Central memory CD8-positive, alpha-beta T cell (primary cell): ENCODE measurements around the gene MKS1.

Source experiments
- ATAC-seq: fragments of 150-1000 bp; cut with Tn5 transposase; replicated peaks from 2 replicates; pipeline ENCODE4 v1.10.0; 2022; ENCODE audit warnings: mild to moderate bottlenecking, moderate FRiP score, moderate number of reproducible peaks; ENCODE audit not compliant: poor library complexity, severe bottlenecking; ENCODE audit errors: extremely low read depth
- DNase-seq, 2 donors: peaks; one replicate each; pipeline ENCODE4 v3.0.0; 2021; ENCODE audit warnings: low spot score in 2 of 2
- H3K27ac Mint-ChIP-seq: one replicate; pipeline ENCODE4 v1.8.0; 2022; ENCODE audit warnings: low read depth, mild to moderate bottlenecking, moderate library complexity, mixed read lengths
- H3K27me3 Mint-ChIP-seq: one replicate; pipeline ENCODE4 v1.8.0; 2022; ENCODE audit warnings: mixed read lengths
- H3K36me3 Mint-ChIP-seq: one replicate; pipeline ENCODE4 v1.8.0; 2022; ENCODE audit warnings: mild to moderate bottlenecking, moderate library complexity, mixed read lengths; ENCODE audit not compliant: insufficient read depth
- H3K4me1 Mint-ChIP-seq: one replicate; pipeline ENCODE4 v1.8.0; 2022; ENCODE audit warnings: mixed read lengths
- H3K4me3 Mint-ChIP-seq: one replicate; pipeline ENCODE4 v1.8.0; 2022; ENCODE audit warnings: mild to moderate bottlenecking, moderate library complexity, mixed read lengths
- H3K9me3 Mint-ChIP-seq: one replicate; pipeline ENCODE4 v1.8.0; 2022; ENCODE audit warnings: mixed read lengths

MKS1 gene

DNA sequence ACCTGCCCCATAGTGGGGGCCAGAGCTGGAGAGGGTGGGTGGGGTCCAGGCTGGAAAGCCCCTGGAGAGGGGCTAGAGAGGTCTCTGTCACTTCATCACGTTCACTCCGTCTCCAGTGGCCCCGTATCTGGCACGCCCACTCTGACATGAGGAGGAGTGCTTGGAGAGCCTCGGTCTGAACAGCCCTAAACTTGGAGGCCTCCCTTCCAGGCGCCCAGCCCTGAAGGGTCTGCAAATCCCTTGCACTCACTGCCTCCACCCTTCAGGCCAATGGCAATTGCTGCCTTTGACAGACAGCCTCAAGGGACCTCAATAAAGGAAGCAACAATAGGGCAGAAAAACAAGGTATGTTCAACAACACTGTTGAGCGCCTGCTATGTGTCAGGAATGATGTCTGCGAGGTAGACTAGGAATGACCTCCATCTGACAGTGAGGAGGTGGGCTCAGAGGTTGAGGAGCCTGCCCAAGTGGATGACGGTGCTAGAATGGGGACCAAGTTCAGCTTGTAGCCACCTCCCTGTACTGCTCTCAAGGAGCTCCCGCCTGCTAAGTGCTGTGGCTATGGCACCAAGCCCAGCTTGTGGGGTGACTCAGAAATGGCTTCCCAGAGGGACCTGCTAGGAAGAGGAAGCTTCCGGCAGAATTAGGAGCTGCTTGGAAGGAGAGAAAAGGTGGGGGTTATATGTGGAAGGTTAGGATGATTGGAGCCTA is 29.5 kb downstream of the MKS1 start:
- ATAC-seq (no peak), DNase-seq (no peak)
- H3K27ac Mint-ChIP-seq: no peak overlapping the region
- H3K9me3 Mint-ChIP-seq: no peaks in the 10 kb centered on the region
- no peaks in the 10 kb centered on the region for H3K36me3 Mint-ChIP-seq
- H3K4me3 Mint-ChIP-seq: no peak overlapping the region
- peaks cover 41% of the 10 kb centered on the region for H3K27me3 Mint-ChIP-seq
- H3K4me1 Mint-ChIP-seq: peaks cover 10% of the 10 kb centered on the region

GRCh38 chr17:58187675-58188074 is 31.4 kb downstream of the MKS1 start:
- peaks cover 41% of the 10 kb centered on the region for H3K27me3 Mint-ChIP-seq
- H3K27ac Mint-ChIP-seq: no peak overlapping the region
- no peak overlapping the region for H3K4me3 Mint-ChIP-seq
- H3K4me1 Mint-ChIP-seq: peaks cover 10% of the 10 kb centered on the region
- H3K36me3 Mint-ChIP-seq: no peaks in the 10 kb centered on the region
- no peaks in the 10 kb centered on the region for H3K9me3 Mint-ChIP-seq
- DNase-seq: no peak
- ATAC-seq: no peak

- Mint-ChIP-seq H3K4me1 (peaks cover 10% of the 10 kb centered on the region), H3K4me3 (no peak overlapping the region), H3K27me3 (peaks cover 41% of the 10 kb centered on the region), H3K36me3 (no peaks in the 10 kb centered on the region), H3K9me3 (no peaks in the 10 kb centered on the region), H3K27ac (no peak overlapping the region)
- DNase-seq: no peak
- ATAC-seq: no peak
Observed at GRCh38 chr17:58187063-58187462, 32.0 kb downstream of the MKS1 start.

DNA sequence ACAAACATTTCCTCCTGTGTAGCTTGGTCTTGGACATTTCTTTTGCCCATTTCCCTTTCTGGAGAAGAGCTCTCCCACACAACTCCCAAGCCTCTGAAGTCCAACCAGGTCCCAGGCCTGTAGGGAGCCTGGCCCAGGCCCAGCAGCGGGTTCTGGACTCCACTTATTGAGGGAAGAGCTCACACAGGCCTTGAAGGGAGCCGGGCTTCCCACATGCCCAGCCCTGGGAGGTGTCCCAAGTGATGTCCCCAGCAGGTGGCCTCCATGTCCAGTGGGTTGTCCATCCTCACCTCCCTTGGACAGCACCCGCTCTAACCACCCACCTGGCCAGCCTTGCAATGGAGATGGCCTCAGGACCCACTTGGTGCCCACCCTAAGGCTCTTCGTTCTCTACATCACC is 32.5 kb downstream of the MKS1 start:
- Mint-ChIP-seq H3K36me3 (no peaks in the 10 kb centered on the region), H3K9me3 (no peaks in the 10 kb centered on the region), H3K27me3 (peaks cover 41% of the 10 kb centered on the region), H3K4me1 (peaks cover 10% of the 10 kb centered on the region), H3K27ac (no peak overlapping the region), H3K4me3 (no peak overlapping the region)
- DNase-seq (no peak), ATAC-seq (no peak)

DNA sequence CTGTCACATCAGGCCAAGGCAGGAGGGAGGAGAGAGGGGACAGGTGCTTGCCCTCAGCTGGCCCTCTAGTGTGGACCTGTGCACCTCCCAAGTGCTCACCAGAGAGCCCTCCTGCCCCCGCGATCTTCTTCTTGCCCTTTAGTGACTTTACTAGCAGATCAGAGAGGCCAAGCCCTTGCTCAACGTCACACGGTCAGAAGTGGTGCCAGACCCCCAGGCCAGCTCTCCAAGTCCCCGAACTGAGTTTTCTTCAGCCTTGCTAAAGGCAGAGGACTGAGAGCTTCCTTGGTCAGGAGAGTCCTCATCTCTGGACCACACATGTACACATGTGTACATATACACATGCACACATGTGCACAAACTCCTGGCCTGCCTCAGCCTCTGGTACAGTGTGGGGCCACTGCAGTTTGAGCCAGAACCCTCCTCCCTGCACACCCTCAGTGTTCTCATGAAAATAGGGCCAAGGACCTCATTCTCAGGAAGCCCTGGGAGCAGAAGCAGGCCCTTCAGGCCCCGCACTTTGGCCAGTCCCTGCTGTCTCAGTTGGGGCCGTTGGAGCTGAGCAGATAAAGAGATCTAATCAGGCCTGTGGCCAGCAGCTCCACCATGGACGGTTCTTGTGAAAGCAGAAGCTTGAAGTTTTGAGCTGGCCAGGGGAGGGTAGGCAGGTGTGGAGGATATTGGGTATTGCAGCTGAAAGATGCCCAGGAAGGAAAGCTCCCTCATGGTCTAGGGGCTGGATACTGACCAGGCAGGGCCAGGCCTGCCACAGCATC is 33.9 kb downstream of the MKS1 start:
- no peaks in the 10 kb centered on the region for H3K9me3 Mint-ChIP-seq

DNA sequence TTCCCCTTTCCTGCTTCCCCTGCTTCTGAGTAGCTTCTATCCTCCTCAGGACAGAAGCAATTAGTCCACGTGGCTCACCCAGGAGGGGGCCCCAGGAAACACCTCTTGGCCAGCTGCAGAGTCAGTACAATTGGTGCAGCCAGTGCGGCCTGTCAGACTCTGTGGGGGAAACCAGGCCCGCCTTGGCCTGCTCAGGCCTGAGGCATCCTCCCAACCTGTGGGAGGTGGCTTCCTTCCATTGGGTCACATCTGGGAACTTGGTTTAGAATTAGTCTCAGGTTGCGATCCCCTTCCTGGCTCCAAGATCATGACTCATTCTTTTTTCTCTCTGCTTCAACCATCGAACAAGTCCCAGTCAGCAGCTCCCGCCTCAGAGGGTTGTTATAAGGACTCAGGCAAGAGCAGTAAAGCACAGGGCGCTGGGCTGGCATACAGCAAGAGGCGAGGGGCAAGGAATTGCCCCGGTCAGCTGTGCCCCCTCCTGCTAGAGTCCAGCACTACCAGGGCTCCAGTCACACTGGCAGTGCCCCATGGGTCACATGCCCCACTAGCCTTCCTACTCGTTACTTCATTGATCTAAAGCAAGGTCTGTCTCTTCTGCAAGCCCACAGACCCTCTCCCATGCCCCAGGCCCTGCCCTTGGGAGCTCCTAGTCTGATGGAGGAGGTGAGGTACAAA is 34.6 kb downstream of the MKS1 start:
- ATAC-seq (no peak), DNase-seq (no peak)
- Mint-ChIP-seq H3K27me3 (peaks cover 20% of the 10 kb centered on the region), H3K9me3 (no peaks in the 10 kb centered on the region), H3K27ac (no peak overlapping the region), H3K4me3 (no peak overlapping the region), H3K4me1 (peaks cover 6% of the 10 kb centered on the region), H3K36me3 (no peaks in the 10 kb centered on the region)

More for the DNA sequence above, 33.9 kb downstream of the MKS1 start:
- ATAC-seq: no peak
- DNase-seq: no peak
- H3K36me3 Mint-ChIP-seq: no peaks in the 10 kb centered on the region
- no peak overlapping the region for H3K27ac Mint-ChIP-seq
- H3K27me3 Mint-ChIP-seq: peaks cover 28% of the 10 kb centered on the region
- H3K4me1 Mint-ChIP-seq: peaks cover 6% of the 10 kb centered on the region
- no peak overlapping the region for H3K4me3 Mint-ChIP-seq

GRCh38 chr17:58183514-58183913 is 35.5 kb downstream of the MKS1 start:
- H3K36me3 Mint-ChIP-seq: peaks cover 3% of the 10 kb centered on the region
- no peak overlapping the region for H3K27ac Mint-ChIP-seq
- no peak for ATAC-seq
- peaks cover 18% of the 10 kb centered on the region for H3K27me3 Mint-ChIP-seq
- no peak overlapping the region for H3K4me3 Mint-ChIP-seq
- no peaks in the 10 kb centered on the region for H3K9me3 Mint-ChIP-seq
- H3K4me1 Mint-ChIP-seq: peaks cover 6% of the 10 kb centered on the region
- no peak for DNase-seq

DNA sequence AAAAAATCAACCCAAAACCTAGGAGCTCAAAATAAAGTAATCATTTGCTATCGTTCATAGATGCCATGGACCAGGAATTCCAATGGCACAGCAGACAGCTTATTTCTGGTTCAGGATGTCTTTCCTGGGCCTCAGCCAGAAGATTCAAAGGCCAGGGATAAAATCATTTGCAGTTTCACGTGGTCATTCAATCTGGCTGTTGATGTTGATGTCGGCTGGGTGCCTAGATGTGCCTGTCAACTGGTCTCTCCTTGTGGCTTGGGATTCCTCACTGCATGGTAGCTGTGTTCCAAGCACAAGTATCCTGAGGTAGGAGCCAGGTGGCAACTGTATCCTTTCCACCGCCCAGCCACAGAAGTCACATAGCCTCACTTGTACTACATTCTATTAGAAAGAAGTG is 37.3 kb downstream of the MKS1 start:
- DNase-seq (no peak), ATAC-seq (no peak)

DNA sequence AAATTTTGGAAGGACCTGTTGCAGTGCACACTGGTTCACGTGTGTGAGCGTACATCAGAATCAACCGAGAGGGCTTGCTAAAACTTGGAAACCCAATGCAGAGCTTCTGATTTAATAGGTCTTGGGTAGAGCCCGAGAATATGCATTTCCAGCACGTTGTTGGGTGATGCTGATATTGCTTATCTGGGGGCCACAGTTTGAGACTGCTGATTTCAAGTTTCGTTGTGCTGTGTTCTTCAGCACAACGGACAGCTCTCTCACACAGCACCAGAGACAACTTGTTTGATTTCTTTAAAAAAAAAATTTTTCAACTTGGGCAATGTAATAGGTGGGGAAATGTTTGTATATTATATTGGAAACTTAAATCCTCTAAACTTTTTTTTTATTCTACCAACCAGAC is 42.9 kb downstream of the MKS1 start:
- Mint-ChIP-seq H3K27ac (no peak overlapping the region), H3K4me3 (no peak overlapping the region), H3K36me3 (peaks cover 3% of the 10 kb centered on the region), H3K4me1 (peaks cover 16% of the 10 kb centered on the region), H3K27me3 (peaks cover 11% of the 10 kb centered on the region), H3K9me3 (no peaks in the 10 kb centered on the region)
- no peak for DNase-seq
- ATAC-seq: no peak

More for the DNA sequence above, 37.3 kb downstream of the MKS1 start:
- H3K27ac Mint-ChIP-seq: no peak overlapping the region
- no peaks in the 10 kb centered on the region for H3K9me3 Mint-ChIP-seq
- no peak overlapping the region for H3K4me3 Mint-ChIP-seq
- peaks cover 7% of the 10 kb centered on the region for H3K27me3 Mint-ChIP-seq
- peaks cover 6% of the 10 kb centered on the region for H3K4me1 Mint-ChIP-seq
- H3K36me3 Mint-ChIP-seq: peaks cover 3% of the 10 kb centered on the region

GRCh38 chr17:58174871-58175270 is 44.2 kb downstream of the MKS1 start:
- no peak for DNase-seq
- peaks cover 28% of the 10 kb centered on the region for H3K4me1 Mint-ChIP-seq
- no peak for ATAC-seq
- peaks cover 3% of the 10 kb centered on the region for H3K36me3 Mint-ChIP-seq
- no peak overlapping the region for H3K4me3 Mint-ChIP-seq
- peaks cover 11% of the 10 kb centered on the region for H3K27me3 Mint-ChIP-seq
- no peak overlapping the region for H3K27ac Mint-ChIP-seq
- H3K9me3 Mint-ChIP-seq: no peaks in the 10 kb centered on the region

- no peaks in the 10 kb centered on the region for H3K9me3 Mint-ChIP-seq
- ATAC-seq (peak; percentile 65), DNase-seq (peak in 1 of 2 donors; percentile 44)
- peaks cover 46% of the 10 kb centered on the region for H3K4me1 Mint-ChIP-seq
- H3K36me3 Mint-ChIP-seq: no peaks in the 10 kb centered on the region
- peak overlapping the region; percentile 42 for H3K27ac Mint-ChIP-seq
- peak overlapping the region; percentile 43 for H3K4me3 Mint-ChIP-seq
- peaks cover 11% of the 10 kb centered on the region for H3K27me3 Mint-ChIP-seq
Observed at GRCh38 chr17:58172369-58173071, 46.5 kb downstream of the MKS1 start.

DNA sequence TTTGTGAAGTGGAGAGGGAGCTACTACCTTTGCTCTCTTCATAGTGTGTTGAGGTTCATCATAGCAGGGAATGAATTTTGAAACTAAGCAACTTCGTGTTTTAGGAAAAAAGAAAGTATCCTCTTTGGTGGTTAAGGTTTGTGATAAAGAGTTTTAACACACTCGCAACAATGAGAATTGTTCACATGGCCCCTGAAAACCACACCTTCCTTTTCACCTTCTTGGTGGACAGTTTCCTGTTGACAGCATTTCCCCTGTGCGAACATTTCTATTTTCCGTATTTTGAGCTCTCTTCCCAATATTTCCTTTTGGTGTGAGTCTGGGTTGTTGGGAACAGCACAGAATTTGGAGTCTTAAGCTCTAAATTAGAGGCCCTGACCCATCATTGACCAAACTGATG is 48.4 kb downstream of the MKS1 start:
- peak overlapping the region; percentile 83 for H3K27ac Mint-ChIP-seq
- H3K4me1 Mint-ChIP-seq: peaks cover 59% of the 10 kb centered on the region
- no peaks in the 10 kb centered on the region for H3K9me3 Mint-ChIP-seq
- DNase-seq (no peak), ATAC-seq (no peak)
- peak overlapping the region; percentile 70 for H3K4me3 Mint-ChIP-seq
- H3K27me3 Mint-ChIP-seq: no peaks in the 10 kb centered on the region
- no peaks in the 10 kb centered on the region for H3K36me3 Mint-ChIP-seq
